ENCODE measurements around the gene TADA2B. TPM values are rescaled to one million over a fixed set of nuclear protein-coding genes. Genes with fewer than 3 reads are reported as not detected.

TADA2B gene
- polyA plus RNA-seq, 2 of the 4 experiments (the other 2 are of a cell fraction): 6.7 to 10.8 TPM

GRCh38 chr4:7051905-7052304 is 8.7 kb downstream of the TADA2B start:
- CTCF ChIA-PET: interaction anchor here (1.4 kb wide), 1 partner anchor 9 kb away, joined by 3 read pairs; the partner anchor contains the start of gene TADA2B
- 98% methylated on average over 10 of the region's 14 CpGs for WGBS (ENCODE audit: missing lambda C conversion rate)

GRCh38 chr4:7052313-7052712 is 9.1 kb downstream of the TADA2B start:
- H3K4me2 ChIP-seq: no peak overlapping the region
- DNase-seq (ENCODE audit: low read depth in 1 of 2, low spot score in 1 of 2) (no peak), FAIRE-seq (no peak), ATAC-seq (no peak)
- no peak overlapping the region for H3K27ac ChIP-seq
- CTCF ChIA-PET: interaction anchor here (1.4 to 3.7 kb wide), 2 partner anchors 9 kb away, joined by 3 to 16 read pairs; partner anchors contain the start of gene TADA2B
- no peak overlapping the region for H3K4me3 ChIP-seq
- H3K9me3 ChIP-seq: no peaks in the 10 kb centered on the region
- POLR2A ChIA-PET: no interaction called here
- TF ChIP-seq HOXB13 (CRISPR knock-in tag; IDR thresholded peaks at IDR 0.05; ENCODE audit: low read depth) (no peak), ELK1 (IDR thresholded peaks at IDR 0.05; ENCODE audit: low read depth, low read length) (no peak), BHLHE40 (IDR thresholded peaks at IDR 0.05; ENCODE audit: low read depth, low read length) (no peak), JUNB (IDR thresholded peaks at IDR 0.05) (no peak), ESRRA (IDR thresholded peaks at IDR 0.05; ENCODE audit: borderline replicate concordance, low read length) (no peak), CBX8 (IDR thresholded peaks at IDR 0.05) (no peak), EP300 (IDR thresholded peaks at IDR 0.05) (no peak), KDM5A (IDR thresholded peaks at IDR 0.05) (no peak), PBX3 (IDR thresholded peaks at IDR 0.05) (no peak), EHMT2 (IDR thresholded peaks at IDR 0.05; ENCODE audit: low read depth) (no peak), TFCP2L1 (CRISPR knock-in tag; IDR thresholded peaks at IDR 0.05) (no peak), SREBF2 (IDR thresholded peaks at IDR 0.05) (no peak), MAZ (IDR thresholded peaks at IDR 0.05; ENCODE audit: borderline replicate concordance, low read depth, low read length) (no peak), POLR2A (IDR thresholded peaks at IDR 0.05; ENCODE audit: low read length) (no peak), RFX5 (IDR thresholded peaks at IDR 0.05) (no peak)
- TF ChIP-seq, protein P1, sequence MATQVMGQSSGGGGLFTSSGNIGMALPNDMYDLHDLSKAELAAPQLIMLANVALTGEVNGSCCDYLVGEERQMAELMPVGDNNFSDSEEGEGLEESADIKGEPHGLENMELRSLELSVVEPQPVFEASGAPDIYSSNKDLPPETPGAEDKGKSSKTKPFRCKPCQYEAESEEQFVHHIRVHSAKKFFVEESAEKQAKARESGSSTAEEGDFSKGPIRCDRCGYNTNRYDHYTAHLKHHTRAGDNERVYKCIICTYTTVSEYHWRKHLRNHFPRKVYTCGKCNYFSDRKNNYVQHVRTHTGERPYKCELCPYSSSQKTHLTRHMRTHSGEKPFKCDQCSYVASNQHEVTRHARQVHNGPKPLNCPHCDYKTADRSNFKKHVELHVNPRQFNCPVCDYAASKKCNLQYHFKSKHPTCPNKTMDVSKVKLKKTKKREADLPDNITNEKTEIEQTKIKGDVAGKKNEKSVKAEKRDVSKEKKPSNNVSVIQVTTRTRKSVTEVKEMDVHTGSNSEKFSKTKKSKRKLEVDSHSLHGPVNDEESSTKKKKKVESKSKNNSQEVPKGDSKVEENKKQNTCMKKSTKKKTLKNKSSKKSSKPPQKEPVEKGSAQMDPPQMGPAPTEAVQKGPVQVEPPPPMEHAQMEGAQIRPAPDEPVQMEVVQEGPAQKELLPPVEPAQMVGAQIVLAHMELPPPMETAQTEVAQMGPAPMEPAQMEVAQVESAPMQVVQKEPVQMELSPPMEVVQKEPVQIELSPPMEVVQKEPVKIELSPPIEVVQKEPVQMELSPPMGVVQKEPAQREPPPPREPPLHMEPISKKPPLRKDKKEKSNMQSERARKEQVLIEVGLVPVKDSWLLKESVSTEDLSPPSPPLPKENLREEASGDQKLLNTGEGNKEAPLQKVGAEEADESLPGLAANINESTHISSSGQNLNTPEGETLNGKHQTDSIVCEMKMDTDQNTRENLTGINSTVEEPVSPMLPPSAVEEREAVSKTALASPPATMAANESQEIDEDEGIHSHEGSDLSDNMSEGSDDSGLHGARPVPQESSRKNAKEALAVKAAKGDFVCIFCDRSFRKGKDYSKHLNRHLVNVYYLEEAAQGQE (IDR thresholded peaks at IDR 0.05): no peak
- TF ChIP-seq, protein P2, sequence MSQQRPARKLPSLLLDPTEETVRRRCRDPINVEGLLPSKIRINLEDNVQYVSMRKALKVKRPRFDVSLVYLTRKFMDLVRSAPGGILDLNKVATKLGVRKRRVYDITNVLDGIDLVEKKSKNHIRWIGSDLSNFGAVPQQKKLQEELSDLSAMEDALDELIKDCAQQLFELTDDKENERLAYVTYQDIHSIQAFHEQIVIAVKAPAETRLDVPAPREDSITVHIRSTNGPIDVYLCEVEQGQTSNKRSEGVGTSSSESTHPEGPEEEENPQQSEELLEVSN (IDR thresholded peaks at IDR 0.05; ENCODE audit: borderline replicate concordance, low read depth): no peak
- 94% methylated on average over 11 of the region's 14 CpGs for WGBS (ENCODE audit: missing lambda C conversion rate)
- no peaks in the 10 kb centered on the region for H3K4me1 ChIP-seq

More at GRCh38 chr4:7051905-7052304, 8.7 kb downstream of the TADA2B start:
- no peak for FAIRE-seq
- Histone ChIP-seq H3K4me3 (no peak overlapping the region), H3K4me2 (no peak overlapping the region), H3K9me3 (no peaks in the 10 kb centered on the region), H3K4me1 (no peaks in the 10 kb centered on the region), H3K27ac (no peak overlapping the region)
- no peak for ATAC-seq
- no peak for DNase-seq (ENCODE audit: low read depth in 1 of 2, low spot score in 1 of 2)
- POLR2A ChIA-PET: interaction anchor here (0.6 kb wide), 1 partner anchor 17 kb away, joined by 5 read pairs; no protein-coding TSS in a partner anchor
- TF ChIP-seq CBX2 (IDR thresholded peaks at IDR 0.05; ENCODE audit: borderline replicate concordance, low read depth) (no peak), ESRRA (IDR thresholded peaks at IDR 0.05; ENCODE audit: borderline replicate concordance, low read length) (no peak), FOXS1 (CRISPR knock-in tag; IDR thresholded peaks at IDR 0.05) (no peak), SREBF2 (IDR thresholded peaks at IDR 0.05) (no peak)

All from A549 (cell line).